HL-60 (cell line): ENCODE results near the gene MED10.

Source experiments
- DNase-seq, 2 experiments: peaks; one replicate each; pipeline ENCODE4 v3.0.0-alpha.2; 2010 to 2020; ENCODE audit warnings: low read depth in 1 of 2, low spot score in 1 of 2
- H3K27ac ChIP-seq: fragments of 250-450 bp; sonication (Bioruptor Pico); replicated peaks from 2 replicates; pipeline ENCODE4 v1.5.1; 2020; ENCODE audit warnings: mild to moderate bottlenecking, moderate library complexity
- H3K27me3 ChIP-seq: fragments of 250-450 bp; sonication (Bioruptor Pico); 2 replicates; pipeline ENCODE4 v1.5.1; 2021; ENCODE audit warnings: mild to moderate bottlenecking, moderate library complexity; ENCODE audit not compliant: insufficient read depth, poor library complexity, severe bottlenecking
- H3K4me3 ChIP-seq: replicated peaks from 2 replicates; pipeline ENCODE4 v1.5.1; 2011; ENCODE audit warnings: mild to moderate bottlenecking, control low read depth, low read length; ENCODE audit not compliant: insufficient read depth
- CTCF ChIP-seq: IDR thresholded peaks from one replicate; pipeline ENCODE4 v1.5.1; 2011; ENCODE audit warnings: low read length, control low read depth, inconsistent platforms; ENCODE audit not compliant: insufficient read depth
- GABPA ChIP-seq: IDR thresholded peaks from 2 replicates; pipeline ENCODE4 v1.6.1; 2012; ENCODE audit warnings: low read depth
- POLR2AphosphoS5 ChIP-seq: IDR thresholded peaks from 2 replicates; pipeline ENCODE4 v1.6.1; 2012; ENCODE audit warnings: low read depth
- REST ChIP-seq: IDR thresholded peaks from 2 replicates; pipeline ENCODE4 v1.6.1; 2012; ENCODE audit warnings: low read depth; ENCODE audit not compliant: insufficient replicate concordance
- SPI1 ChIP-seq: IDR thresholded peaks from 2 replicates; pipeline ENCODE4 v1.6.1; 2012; ENCODE audit warnings: low read depth, mild to moderate bottlenecking, borderline replicate concordance

Gene MED10

GRCh38 chr5:6396043-6396442, 17.7 kb upstream of the MED10 start:
- no peak for DNase-seq
- TF ChIP-seq GABPA (no peak), SPI1 (no peak), POLR2AphosphoS5 (no peak), CTCF (no peak), REST (no peak)
- no peak overlapping the region for H3K27ac ChIP-seq
- no peak overlapping the region for H3K4me3 ChIP-seq
- H3K27me3 ChIP-seq, result no peaks in the 10 kb centered on the region

DNA sequence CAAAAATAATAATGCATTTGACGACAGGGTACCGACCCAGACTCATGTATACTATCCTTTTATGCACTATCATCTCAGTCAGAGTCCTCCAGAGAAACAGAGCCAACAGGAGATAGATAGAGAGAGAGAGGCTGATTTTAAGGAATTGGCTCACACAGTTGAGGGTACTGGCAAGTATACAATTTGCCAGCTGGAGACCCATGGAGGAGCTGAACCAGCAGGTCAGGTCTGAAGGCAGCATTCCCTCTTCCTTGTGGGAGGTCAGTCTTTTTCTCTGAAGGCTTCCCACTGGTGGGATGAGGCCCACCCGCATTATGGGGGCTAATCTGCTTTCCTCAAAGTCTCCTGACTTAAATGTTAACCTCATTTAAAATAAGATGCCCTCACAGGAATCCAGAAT, 17.3 kb upstream of the MED10 start:
- Histone ChIP-seq H3K27me3 (no peaks in the 10 kb centered on the region), H3K27ac (no peak overlapping the region), H3K4me3 (no peak overlapping the region)
- TF ChIP-seq CTCF (no peak), REST (no peak), GABPA (no peak), SPI1 (no peak), POLR2AphosphoS5 (no peak)
- DNase-seq, result no peak

DNA sequence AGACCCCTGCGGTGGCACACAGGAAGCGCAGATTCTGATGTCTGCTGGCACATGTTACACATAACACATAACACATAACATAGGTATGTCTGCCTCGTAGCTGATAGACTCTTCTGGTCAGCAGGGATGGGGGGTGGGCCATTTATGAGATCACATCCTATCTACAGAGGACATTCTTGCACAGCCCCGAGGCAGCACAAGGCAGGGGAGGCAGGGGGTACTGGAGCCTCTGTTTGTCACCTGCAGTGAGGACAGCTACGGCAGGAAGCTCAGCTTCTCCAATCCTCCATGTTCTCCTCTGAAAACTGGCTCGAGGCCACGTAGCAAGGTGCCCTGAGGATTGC, 16.7 kb upstream of the MED10 start:
- no peak for DNase-seq
- Histone ChIP-seq H3K4me3 (no peak overlapping the region), H3K27me3 (no peaks in the 10 kb centered on the region), H3K27ac (no peak overlapping the region)
- no peak for TF ChIP-seq GABPA
- TF ChIP-seq POLR2AphosphoS5, result no peak
- TF ChIP-seq REST, result no peak
- no peak for TF ChIP-seq SPI1
- no peak for TF ChIP-seq CTCF
